PFSK-1 (cell line): ENCODE measurements around the gene DNAH7.

Experiments
- FOXP2 ChIP-seq: optimal IDR thresholded peaks from 2 replicates; pipeline ENCODE3; 2011; ENCODE audit warnings: borderline replicate concordance, control low read depth, inconsistent platforms; ENCODE audit not compliant: insufficient read depth; ENCODE audit errors: extremely low read length, extremely low read depth
- POLR2AphosphoS5 ChIP-seq: IDR thresholded peaks from 2 replicates; pipeline ENCODE4 v1.6.1; 2012; ENCODE audit warnings: low read depth, mild to moderate bottlenecking, control low read depth, low read length, moderate library complexity
- SIN3A ChIP-seq: IDR thresholded peaks from 2 replicates; pipeline ENCODE4 v1.6.1; 2012; ENCODE audit warnings: mild to moderate bottlenecking, low read length, moderate library complexity, borderline replicate concordance; ENCODE audit not compliant: insufficient read depth
- TAF1 ChIP-seq: IDR thresholded peaks from 2 replicates; pipeline ENCODE4 v1.6.1; 2012; ENCODE audit warnings: low read length, control low read depth, borderline replicate concordance; ENCODE audit not compliant: insufficient read depth
- TF ChIP-seq, protein P1 (sequence below), 2 experiments: IDR thresholded peaks; 2 replicates each; pipeline versions ENCODE4 v1.6.1 to v1.8.0; 2011 to 2012; ENCODE audit warnings: low read depth in 2 of 2, low read length in 2 of 2, control low read depth in 1 of 2, inconsistent platforms in 1 of 2, mild to moderate bottlenecking in 1 of 2, moderate library complexity in 1 of 2; ENCODE audit not compliant: insufficient read depth in 1 of 2

Gene DNAH7

DNA sequence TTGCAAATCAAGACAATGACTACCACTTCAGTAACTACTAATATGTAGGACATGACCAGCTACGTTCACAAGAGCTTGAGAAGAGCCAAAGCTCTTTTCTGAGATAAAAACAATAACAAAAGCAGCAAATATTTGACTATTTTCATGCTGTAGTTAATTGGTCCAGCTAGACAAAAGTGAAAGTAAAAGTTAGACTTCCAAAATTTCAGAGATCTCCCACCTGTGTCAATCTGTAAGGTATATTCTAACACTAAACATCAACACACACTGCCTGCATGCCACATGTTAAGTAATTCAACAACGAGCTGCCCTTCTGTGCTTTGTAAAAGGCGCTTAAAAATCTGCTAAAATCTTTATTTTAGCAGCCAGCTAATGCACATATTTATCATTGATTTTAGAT lies 225.7 kb downstream of the DNAH7 start:
- TF ChIP-seq SIN3A, result no peak
- no peak for TF ChIP-seq TAF1
- TF ChIP-seq FOXP2, result no peak
- no peak for TF ChIP-seq POLR2AphosphoS5
- TF ChIP-seq, protein P1, sequence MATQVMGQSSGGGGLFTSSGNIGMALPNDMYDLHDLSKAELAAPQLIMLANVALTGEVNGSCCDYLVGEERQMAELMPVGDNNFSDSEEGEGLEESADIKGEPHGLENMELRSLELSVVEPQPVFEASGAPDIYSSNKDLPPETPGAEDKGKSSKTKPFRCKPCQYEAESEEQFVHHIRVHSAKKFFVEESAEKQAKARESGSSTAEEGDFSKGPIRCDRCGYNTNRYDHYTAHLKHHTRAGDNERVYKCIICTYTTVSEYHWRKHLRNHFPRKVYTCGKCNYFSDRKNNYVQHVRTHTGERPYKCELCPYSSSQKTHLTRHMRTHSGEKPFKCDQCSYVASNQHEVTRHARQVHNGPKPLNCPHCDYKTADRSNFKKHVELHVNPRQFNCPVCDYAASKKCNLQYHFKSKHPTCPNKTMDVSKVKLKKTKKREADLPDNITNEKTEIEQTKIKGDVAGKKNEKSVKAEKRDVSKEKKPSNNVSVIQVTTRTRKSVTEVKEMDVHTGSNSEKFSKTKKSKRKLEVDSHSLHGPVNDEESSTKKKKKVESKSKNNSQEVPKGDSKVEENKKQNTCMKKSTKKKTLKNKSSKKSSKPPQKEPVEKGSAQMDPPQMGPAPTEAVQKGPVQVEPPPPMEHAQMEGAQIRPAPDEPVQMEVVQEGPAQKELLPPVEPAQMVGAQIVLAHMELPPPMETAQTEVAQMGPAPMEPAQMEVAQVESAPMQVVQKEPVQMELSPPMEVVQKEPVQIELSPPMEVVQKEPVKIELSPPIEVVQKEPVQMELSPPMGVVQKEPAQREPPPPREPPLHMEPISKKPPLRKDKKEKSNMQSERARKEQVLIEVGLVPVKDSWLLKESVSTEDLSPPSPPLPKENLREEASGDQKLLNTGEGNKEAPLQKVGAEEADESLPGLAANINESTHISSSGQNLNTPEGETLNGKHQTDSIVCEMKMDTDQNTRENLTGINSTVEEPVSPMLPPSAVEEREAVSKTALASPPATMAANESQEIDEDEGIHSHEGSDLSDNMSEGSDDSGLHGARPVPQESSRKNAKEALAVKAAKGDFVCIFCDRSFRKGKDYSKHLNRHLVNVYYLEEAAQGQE (IDR thresholded peaks at IDR 0.05; ENCODE audit: insufficient read depth in 1 of 2, low read depth in 2 of 2, low read length in 2 of 2), result no peak

DNA sequence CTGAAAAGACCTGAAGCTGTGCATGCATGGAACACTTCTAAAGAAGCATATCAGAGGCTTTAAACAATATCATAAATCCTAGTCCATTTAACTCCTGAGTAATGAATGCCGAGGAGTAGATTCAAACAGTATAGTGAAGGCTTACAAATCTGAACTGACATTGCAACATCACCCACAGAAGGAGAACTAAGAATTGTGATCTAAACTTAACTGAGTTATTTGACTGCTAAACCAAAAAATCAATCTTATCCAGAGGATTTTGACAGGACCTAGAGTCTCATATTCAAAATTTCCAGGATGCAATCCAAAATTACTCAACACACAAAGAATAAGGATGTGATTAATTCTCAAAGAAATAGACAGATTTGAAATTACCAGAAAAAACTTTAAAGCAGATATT lies 230.6 kb downstream of the DNAH7 start:
- TF ChIP-seq, protein P1 (IDR thresholded peaks at IDR 0.05; ENCODE audit: insufficient read depth in 1 of 2, low read depth in 2 of 2, low read length in 2 of 2), result no peak
- TF ChIP-seq SIN3A, result no peak
- TF ChIP-seq TAF1, result no peak
- TF ChIP-seq POLR2AphosphoS5, result no peak
- TF ChIP-seq FOXP2, result no peak

DNA sequence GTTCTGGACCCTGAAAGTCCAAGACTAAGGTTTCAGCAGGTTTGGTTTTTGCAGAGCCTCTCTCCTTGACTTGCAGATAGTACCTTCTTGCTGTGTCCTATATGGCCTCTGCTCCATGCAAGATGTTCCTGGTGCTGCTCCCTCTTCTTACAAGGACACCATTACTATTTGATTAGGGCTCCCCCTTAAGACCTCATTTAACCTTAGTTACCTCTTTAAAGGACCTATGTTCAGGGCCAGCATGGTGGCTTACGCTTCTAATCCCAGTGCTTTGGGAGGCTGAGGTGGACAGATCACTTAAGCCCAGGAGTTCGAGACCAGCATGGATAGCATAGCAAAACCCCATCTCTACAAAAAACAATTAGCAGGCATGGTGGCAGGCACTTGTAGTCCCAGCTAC lies 232.6 kb downstream of the DNAH7 start:
- TF ChIP-seq TAF1 (no peak), SIN3A (no peak), FOXP2 (no peak), POLR2AphosphoS5 (no peak)
- TF ChIP-seq, protein P1 (IDR thresholded peaks at IDR 0.05; ENCODE audit: insufficient read depth in 1 of 2, low read depth in 2 of 2, low read length in 2 of 2), result no peak

DNA sequence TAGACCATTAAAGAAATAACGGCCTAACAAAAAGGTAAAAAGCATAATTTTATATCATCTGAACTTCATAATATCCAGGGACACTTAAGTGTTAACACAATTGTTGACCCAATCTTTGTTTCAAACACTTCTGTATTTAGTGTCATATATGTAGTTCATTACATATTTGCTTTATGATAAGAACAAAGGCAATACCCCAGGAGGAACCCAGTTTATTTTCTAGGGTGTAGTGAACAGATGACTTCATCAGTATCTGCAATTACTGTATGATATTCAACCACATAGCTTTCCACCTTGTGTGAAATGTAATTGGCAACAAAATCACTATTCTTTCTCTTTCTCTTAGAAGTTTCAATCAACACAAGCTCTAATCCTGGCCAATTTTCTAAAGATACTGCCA lies 233.8 kb downstream of the DNAH7 start:
- TF ChIP-seq, protein P1 (IDR thresholded peaks at IDR 0.05; ENCODE audit: insufficient read depth in 1 of 2, low read depth in 2 of 2, low read length in 2 of 2), result no peak
- TF ChIP-seq POLR2AphosphoS5 (no peak), TAF1 (no peak), SIN3A (no peak), FOXP2 (no peak)
